CD8-positive, alpha-beta memory T cell (primary cell): ENCODE data around the gene DCTD. TPM values are rescaled to one million over a fixed set of nuclear protein-coding genes. Genes with fewer than 3 reads are reported as not detected.
A peak's percentile ranks its signal among the peaks of the same experiment; 100 is the strongest.

Experiments used
- CTCF ChIA-PET: fragments of 350-600 bp; sonication (Branson Sonifier 250); formaldehyde crosslinking; loops from one replicate; lab custom pipeline; 2021; ENCODE audit warnings: antibody characterized with exemption; lab: Charles Lee
- POLR2A ChIA-PET: fragments of 350-600 bp; sonication (Branson Sonifier 250); formaldehyde crosslinking; loops from one replicate; lab custom pipeline; 2021; ENCODE audit warnings: antibody characterized with exemption; lab: Charles Lee
- DNase-seq, 5 donors: peaks; one replicate each; pipeline versions ENCODE4 v3.0.0 to v3.0.0-alpha.2; 2020 to 2022; ENCODE audit warnings: mixed read lengths in 1 of 5
- H3K27ac ChIP-seq: one replicate; pipeline ENCODE4 v1.7.0; 2013; ENCODE audit warnings: low read depth, mild to moderate bottlenecking, low read length, moderate library complexity
- H3K27me3 ChIP-seq: 2 replicates; pipeline ENCODE4 v1.7.0; 2013; ENCODE audit warnings: low read length, mild to moderate bottlenecking; ENCODE audit not compliant: insufficient read depth, poor library complexity, severe bottlenecking
- H3K36me3 ChIP-seq: 2 replicates; pipeline ENCODE4 v1.7.0; 2013; ENCODE audit warnings: mild to moderate bottlenecking, low read length, moderate library complexity; ENCODE audit not compliant: insufficient read depth
- H3K4me1 ChIP-seq: 2 replicates; pipeline ENCODE4 v1.7.0; 2013; ENCODE audit warnings: mild to moderate bottlenecking, low read length, moderate library complexity; ENCODE audit not compliant: insufficient read depth
- H3K4me3 ChIP-seq: 2 replicates; pipeline ENCODE4 v1.7.0; 2013; ENCODE audit warnings: mild to moderate bottlenecking, low read length
- H3K9me3 ChIP-seq: 2 replicates; pipeline ENCODE4 v1.7.0; 2013; ENCODE audit warnings: mild to moderate bottlenecking, low read length
- H3K27ac Mint-ChIP-seq, 8 donors: one replicate each; pipeline ENCODE4 v1.8.0; 2020 to 2021; ENCODE audit warnings: mixed read lengths in 8 of 8, mild to moderate bottlenecking in 6 of 8, inconsistent platforms in 3 of 8, moderate library complexity in 3 of 8
- H3K27me3 Mint-ChIP-seq, 2 donors: one replicate each; pipeline ENCODE4 v1.8.0; 2020 to 2021; ENCODE audit warnings: mixed read lengths in 2 of 2, mild to moderate bottlenecking in 1 of 2, moderate library complexity in 1 of 2
- H3K36me3 Mint-ChIP-seq, 3 donors: one replicate each; pipeline ENCODE4 v1.8.0; 2020 to 2021; ENCODE audit warnings: mixed read lengths in 3 of 3, inconsistent platforms in 1 of 3, mild to moderate bottlenecking in 1 of 3
- H3K4me1 Mint-ChIP-seq, 3 donors: one replicate each; pipeline ENCODE4 v1.8.0; 2020 to 2021; ENCODE audit warnings: mixed read lengths in 3 of 3, inconsistent platforms in 1 of 3, mild to moderate bottlenecking in 1 of 3
- H3K4me3 Mint-ChIP-seq, 7 donors: one replicate each; pipeline ENCODE4 v1.8.0; 2020 to 2021; ENCODE audit warnings: mixed read lengths in 7 of 7, mild to moderate bottlenecking in 6 of 7, moderate library complexity in 4 of 7, inconsistent platforms in 2 of 7
- H3K9me3 Mint-ChIP-seq, 5 donors: one replicate each; pipeline ENCODE4 v1.8.0; 2020 to 2022; ENCODE audit warnings: mixed read lengths in 5 of 5, mild to moderate bottlenecking in 3 of 5, moderate library complexity in 2 of 5, inconsistent platforms in 1 of 5
- polyA plus RNA-seq: library from polyadenylated mRNA; unstranded; fragments of 300-500 nt; fragmentation: Illumina TruSeq; gene quantifications from one replicate; pipeline ENCODE4 v1.2.3, GENCODE V29; 2021
- total RNA-seq, 2 experiments: library from RNA; stranded (reverse); gene quantifications; one replicate each; pipeline ENCODE4 v1.2.3, GENCODE V29; 2021

The DCTD gene
- total and polyA plus RNA-seq, 3 experiments from 2014 or later, result 105 to 150 (median 145) TPM

- Mint-ChIP-seq H3K4me1 (no peaks in the 10 kb centered on the region), H3K27ac (peak overlapping the region in 1 of 8 donors; percentile 47), H3K27me3 (peaks cover 4 to 17% of the 10 kb centered on the region in 2 donors), H3K9me3 (no peaks in the 10 kb centered on the region), H3K36me3 (no peaks in the 10 kb centered on the region), H3K4me3 (no peak overlapping the region)
- CTCF ChIA-PET, result interaction anchor here (1.2 to 1.7 kb wide), 12 partner anchors 10 to 462 kb away, joined by 4 to 10 read pairs (median 5); no protein-coding TSS in a partner anchor
- Histone ChIP-seq H3K9me3 (no peaks in the 10 kb centered on the region), H3K4me1 (no peaks in the 10 kb centered on the region), H3K4me3 (no peak overlapping the region), H3K27me3 (no peaks in the 10 kb centered on the region), H3K27ac (no peak overlapping the region), H3K36me3 (no peaks in the 10 kb centered on the region)
- DNase-seq, result no peak
- POLR2A ChIA-PET, result interaction anchor here (0.5 kb wide), 1 partner anchor 583 kb away, joined by 3 read pairs; no protein-coding TSS in a partner anchor
Observed at GRCh38 chr4:182925855-182926254, 8.7 kb upstream of the DCTD start.

- Histone ChIP-seq H3K4me3 (no peak overlapping the region), H3K27ac (no peak overlapping the region), H3K27me3 (no peaks in the 10 kb centered on the region), H3K36me3 (no peaks in the 10 kb centered on the region), H3K9me3 (no peaks in the 10 kb centered on the region), H3K4me1 (no peaks in the 10 kb centered on the region)
- CTCF ChIA-PET, result interaction anchor here (0.7 to 1.7 kb wide), 17 partner anchors 9 to 462 kb away, joined by 3 to 10 read pairs (median 4); no protein-coding TSS in a partner anchor
- no peaks in the 10 kb centered on the region for H3K36me3 Mint-ChIP-seq
- peaks cover 4 to 11% of the 10 kb centered on the region in 2 donors for H3K27me3 Mint-ChIP-seq
- POLR2A ChIA-PET, result no interaction called here
- DNase-seq, result peak; percentile 27 to 78 (median 51)
- peak overlapping the region in 2 of 8 donors; percentile 22 to 40 for H3K27ac Mint-ChIP-seq
- no peaks in the 10 kb centered on the region for H3K4me1 Mint-ChIP-seq
- H3K9me3 Mint-ChIP-seq, result no peaks in the 10 kb centered on the region
- H3K4me3 Mint-ChIP-seq, result no peak overlapping the region
Observed at GRCh38 chr4:182925298-182925757, 8.1 kb upstream of the DCTD start.

GRCh38 chr4:182924497-182924896, 7.3 kb upstream of the DCTD start:
- Mint-ChIP-seq H3K4me3 (no peak overlapping the region), H3K36me3 (no peaks in the 10 kb centered on the region), H3K4me1 (peaks cover 5 to 6% (median 6%) of the 10 kb centered on the region in 3 donors), H3K27ac (no peak overlapping the region), H3K27me3 (peaks cover 4 to 11% of the 10 kb centered on the region in 2 donors), H3K9me3 (no peaks in the 10 kb centered on the region)
- POLR2A ChIA-PET, result no interaction called here
- no peak for DNase-seq
- peaks cover 4% of the 10 kb centered on the region for H3K4me1 ChIP-seq
- no peak overlapping the region for H3K27ac ChIP-seq
- no peaks in the 10 kb centered on the region for H3K9me3 ChIP-seq
- H3K36me3 ChIP-seq, result no peaks in the 10 kb centered on the region
- CTCF ChIA-PET, result interaction anchor here (0.7 to 1.7 kb wide), 12 partner anchors 8 to 461 kb away, joined by 3 to 10 read pairs (median 4); no protein-coding TSS in a partner anchor
- no peaks in the 10 kb centered on the region for H3K27me3 ChIP-seq
- no peak overlapping the region for H3K4me3 ChIP-seq

GRCh38 chr4:182923796-182924340, 6.7 kb upstream of the DCTD start:
- Mint-ChIP-seq H3K4me1 (peaks cover 11 to 12% (median 12%) of the 10 kb centered on the region in 3 donors), H3K27me3 (peaks cover 4 to 11% of the 10 kb centered on the region in 2 donors), H3K36me3 (no peaks in the 10 kb centered on the region), H3K9me3 (no peaks in the 10 kb centered on the region), H3K27ac (no peak overlapping the region), H3K4me3 (no peak overlapping the region)
- POLR2A ChIA-PET, result no interaction called here
- Histone ChIP-seq H3K27ac (no peak overlapping the region), H3K27me3 (no peaks in the 10 kb centered on the region), H3K4me1 (peaks cover 10% of the 10 kb centered on the region), H3K36me3 (no peaks in the 10 kb centered on the region), H3K4me3 (no peak overlapping the region), H3K9me3 (no peaks in the 10 kb centered on the region)
- DNase-seq, result no peak
- CTCF ChIA-PET, result interaction anchor here (1.4 to 2.1 kb wide), 3 partner anchors 8 to 14 kb away, joined by 5 to 8 read pairs (median 5); no protein-coding TSS in a partner anchor

- Mint-ChIP-seq H3K27me3 (peaks cover 4 to 11% of the 10 kb centered on the region in 2 donors), H3K4me3 (no peak overlapping the region), H3K36me3 (no peaks in the 10 kb centered on the region), H3K9me3 (no peaks in the 10 kb centered on the region), H3K4me1 (peaks cover 16 to 17% (median 17%) of the 10 kb centered on the region in 3 donors), H3K27ac (no peak overlapping the region)
- no peak for DNase-seq
- Histone ChIP-seq H3K4me3 (no peak overlapping the region), H3K27me3 (no peaks in the 10 kb centered on the region), H3K9me3 (no peaks in the 10 kb centered on the region), H3K27ac (no peak overlapping the region), H3K4me1 (peaks cover 15% of the 10 kb centered on the region), H3K36me3 (no peaks in the 10 kb centered on the region)
- CTCF ChIA-PET, result interaction anchor here (1.4 to 2.1 kb wide), 2 partner anchors 11 to 15 kb away, joined by 5 read pairs; no protein-coding TSS in a partner anchor
- POLR2A ChIA-PET, result no interaction called here
Observed at GRCh38 chr4:182923366-182923765, 6.2 kb upstream of the DCTD start.

GRCh38 chr4:182922501-182923284, 5.5 kb upstream of the DCTD start:
- ChIA-PET CTCF (interaction anchor here (1.4 to 2.1 kb wide), 3 partner anchors 10 to 16 kb away, joined by 5 to 6 read pairs (median 5); no protein-coding TSS in a partner anchor), POLR2A (no interaction called here)
- DNase-seq, result no peak
- H3K36me3 ChIP-seq, result no peaks in the 10 kb centered on the region
- Mint-ChIP-seq H3K27me3 (peaks cover 4 to 9% of the 10 kb centered on the region in 2 donors), H3K36me3 (peaks cover 0 to 4% (median 0%) of the 10 kb centered on the region in 3 donors), H3K4me1 (peaks cover 23 to 24% (median 24%) of the 10 kb centered on the region in 3 donors), H3K4me3 (no peak overlapping the region), H3K9me3 (no peaks in the 10 kb centered on the region), H3K27ac (no peak overlapping the region)
- H3K4me1 ChIP-seq, result peaks cover 22% of the 10 kb centered on the region
- no peaks in the 10 kb centered on the region for H3K27me3 ChIP-seq
- no peak overlapping the region for H3K4me3 ChIP-seq
- H3K9me3 ChIP-seq, result no peaks in the 10 kb centered on the region
- no peak overlapping the region for H3K27ac ChIP-seq

GRCh38 chr4:182921608-182922007, 4.4 kb upstream of the DCTD start:
- Mint-ChIP-seq H3K4me3 (no peak overlapping the region), H3K27me3 (peaks cover 0 to 2% of the 10 kb centered on the region in 2 donors), H3K4me1 (peaks cover 24 to 25% (median 24%) of the 10 kb centered on the region in 3 donors), H3K36me3 (peaks cover 0 to 7% (median 0%) of the 10 kb centered on the region in 3 donors), H3K27ac (no peak overlapping the region), H3K9me3 (no peaks in the 10 kb centered on the region)
- H3K4me3 ChIP-seq, result no peak overlapping the region
- POLR2A ChIA-PET, result no interaction called here
- H3K36me3 ChIP-seq, result no peaks in the 10 kb centered on the region
- peaks cover 23% of the 10 kb centered on the region for H3K4me1 ChIP-seq
- no peak overlapping the region for H3K27ac ChIP-seq
- no peak for DNase-seq
- no peaks in the 10 kb centered on the region for H3K27me3 ChIP-seq
- H3K9me3 ChIP-seq, result no peaks in the 10 kb centered on the region
- CTCF ChIA-PET, result interaction anchor here (1.6 kb wide), 1 partner anchor 16 kb away, joined by 6 read pairs; no protein-coding TSS in a partner anchor
